GM19467 (cell line): ENCODE results near the gene EPHA3.
"Not testable (repeated sequence)": the region's sequence is repeated elsewhere in the genome, so short reads cannot be mapped to it uniquely, and the experiment has no call there.

ENCODE experiments used
- ATAC-seq: cut with Tn5 transposase; IDR thresholded peaks from one replicate; pipeline ENCODE4 v1.9.1; 2021; ENCODE audit warnings: mild to moderate bottlenecking, moderate library complexity; ENCODE audit not compliant: unreplicated experiment

The EPHA3 gene

DNA sequence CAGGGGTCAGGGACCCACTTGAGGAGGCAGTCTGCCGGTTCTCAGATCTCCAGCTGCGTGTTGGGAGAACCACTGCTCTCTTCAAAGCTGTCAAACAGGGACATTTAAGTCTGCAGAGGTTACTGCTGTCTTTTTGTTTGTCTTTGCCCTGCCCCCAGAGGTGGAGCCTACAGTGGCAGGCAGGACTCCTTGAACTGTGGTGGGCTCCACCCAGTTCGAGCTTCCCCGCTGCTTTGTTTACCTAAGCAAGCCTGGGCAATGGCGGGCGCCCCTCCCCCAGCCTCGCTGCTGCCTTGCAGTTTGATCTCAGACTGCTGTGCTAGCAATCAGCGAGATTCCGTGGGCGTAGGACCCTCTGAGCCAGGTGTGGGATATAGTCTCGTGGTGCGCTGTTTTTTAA, 243.5 kb downstream of the EPHA3 start:
- ATAC-seq, result not testable (repeated sequence)

DNA sequence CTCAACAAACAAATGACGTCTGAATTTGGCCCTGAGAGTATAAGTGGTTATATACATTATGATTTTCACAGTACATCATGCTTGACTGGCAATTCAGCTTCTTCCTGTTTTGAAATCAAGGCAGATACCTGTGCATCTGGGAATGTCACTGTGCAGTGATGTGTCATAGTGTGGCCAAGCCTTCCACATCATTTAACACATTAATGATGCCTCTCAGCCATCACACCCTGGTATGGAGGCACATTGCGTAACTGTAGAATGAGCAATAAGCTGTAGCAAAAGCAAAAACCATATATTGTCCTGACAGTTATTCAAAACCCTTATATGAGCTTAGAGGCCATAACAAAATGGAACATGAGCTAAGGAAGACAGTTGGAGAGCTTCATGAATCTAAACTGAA, 246.0 kb downstream of the EPHA3 start:
- no peak for ATAC-seq

DNA sequence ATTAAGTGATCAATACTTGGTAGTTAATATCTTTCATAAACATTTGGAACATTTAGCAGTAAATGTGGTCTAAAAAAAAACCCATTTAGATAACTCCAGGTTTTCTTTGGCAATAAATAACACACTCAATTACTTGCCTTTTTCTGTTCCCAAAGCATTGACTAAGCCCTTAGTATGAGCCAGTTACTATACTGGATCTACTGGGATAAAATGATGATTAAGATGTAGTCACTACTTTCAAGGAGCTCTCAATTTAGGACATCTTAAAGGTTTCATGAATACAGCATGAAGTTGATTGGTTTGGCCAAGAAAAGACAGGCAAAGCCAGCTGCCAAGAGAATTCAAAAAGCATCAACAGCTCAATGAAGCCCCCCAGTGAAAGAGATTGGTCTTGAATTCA, 250.9 kb downstream of the EPHA3 start:
- ATAC-seq, result no peak

GRCh38 chr3:89360156-89360555, 252.7 kb downstream of the EPHA3 start:
- no peak for ATAC-seq

- no peak for ATAC-seq
Measured at GRCh38 chr3:89362496-89362895, 255.1 kb downstream of the EPHA3 start.

DNA sequence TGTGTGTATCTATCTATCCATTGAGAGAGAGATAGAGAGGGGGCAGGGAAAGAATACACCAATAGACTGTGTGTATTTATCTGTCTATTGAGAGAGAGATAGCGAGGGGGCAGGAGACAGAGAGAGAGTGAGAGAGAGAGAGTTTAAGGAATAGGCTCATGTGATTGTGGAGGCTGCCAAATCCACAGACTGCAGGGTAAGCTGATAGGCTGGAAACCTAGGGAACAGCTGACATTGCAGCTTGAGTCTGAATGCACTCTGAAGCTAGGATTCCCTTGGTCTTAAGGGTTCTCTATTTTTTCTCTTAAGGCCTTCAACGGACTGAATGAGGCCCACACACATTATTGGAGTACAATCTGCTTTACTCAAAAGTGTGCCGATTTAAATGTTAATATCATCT, 255.8 kb downstream of the EPHA3 start:
- ATAC-seq, result no peak

GRCh38 chr3:89364314-89364713, 256.9 kb downstream of the EPHA3 start:
- ATAC-seq, result no peak

DNA sequence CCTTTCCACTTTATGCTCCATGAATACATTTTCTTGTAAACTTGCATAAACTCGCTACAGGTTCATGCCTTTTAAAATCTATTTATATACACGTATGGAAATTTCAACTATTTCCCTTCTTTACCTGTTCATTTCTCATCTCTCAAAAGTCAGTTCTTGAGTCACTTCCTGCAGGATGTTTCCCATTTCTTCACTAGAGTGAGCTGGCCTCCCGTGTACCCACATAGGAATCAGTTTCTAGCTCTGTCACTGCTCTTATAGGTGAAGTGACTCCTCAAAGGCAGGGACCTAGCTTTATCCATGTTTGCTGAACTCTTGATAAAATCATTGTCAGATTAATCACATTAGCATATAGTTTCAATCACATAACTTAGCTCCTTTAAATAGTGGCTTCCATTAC, 259.7 kb downstream of the EPHA3 start:
- no peak for ATAC-seq

GRCh38 chr3:89368846-89369245, 261.4 kb downstream of the EPHA3 start:
- no peak for ATAC-seq

- ATAC-seq, result no peak
Measured at GRCh38 chr3:89372456-89372855, 265.0 kb downstream of the EPHA3 start.

GRCh38 chr3:89373434-89373833, 266.0 kb downstream of the EPHA3 start:
- ATAC-seq, result no peak

DNA sequence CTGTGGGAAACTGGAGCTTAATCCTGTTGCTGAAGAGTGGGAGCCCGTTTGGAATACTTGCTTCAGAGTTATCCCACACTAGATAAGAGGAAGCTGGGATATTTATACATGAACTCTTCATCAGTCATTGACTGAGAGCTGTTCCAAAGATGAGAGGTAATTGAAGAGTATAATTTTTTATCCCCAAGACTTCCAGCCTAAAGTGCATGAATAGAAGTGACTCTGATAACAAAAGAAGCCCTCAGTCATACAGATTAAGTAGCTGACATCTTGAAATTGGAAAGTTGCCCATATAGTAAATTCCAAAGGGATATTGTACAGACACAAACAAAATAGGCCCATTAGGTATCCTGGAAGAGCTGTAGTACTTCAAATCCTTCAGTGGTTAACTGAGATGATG, 268.0 kb downstream of the EPHA3 start:
- ATAC-seq, result no peak

- no peak for ATAC-seq
Measured at GRCh38 chr3:89380016-89380415, 272.6 kb downstream of the EPHA3 start.

DNA sequence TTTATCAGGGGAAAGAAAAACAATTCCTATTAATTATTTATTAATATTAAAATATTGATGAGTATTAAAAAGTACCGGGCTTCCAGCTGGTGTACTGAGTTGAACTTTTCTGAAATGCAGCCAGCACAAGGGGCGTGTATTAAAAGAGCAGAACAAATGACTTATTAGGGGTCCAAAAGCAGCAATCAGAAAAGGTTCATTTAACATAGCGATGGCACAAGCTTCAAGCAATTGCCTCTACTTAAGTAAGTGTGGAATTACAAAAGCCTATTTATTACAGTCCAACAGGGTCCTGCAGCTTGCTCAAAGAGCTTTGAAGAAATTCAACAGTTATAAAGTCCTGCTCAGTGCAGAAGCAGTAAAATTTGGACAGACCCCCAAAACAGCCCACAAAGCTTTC, 285.6 kb downstream of the EPHA3 start:
- ATAC-seq, result no peak

- no peak for ATAC-seq
Measured at GRCh38 chr3:89395456-89395855, 288.0 kb downstream of the EPHA3 start.

GRCh38 chr3:89395996-89396395, 288.6 kb downstream of the EPHA3 start:
- no peak for ATAC-seq

GRCh38 chr3:89402051-89402450, 294.6 kb downstream of the EPHA3 start:
- no peak for ATAC-seq

- ATAC-seq, result no peak
Measured at GRCh38 chr3:89405176-89405575, 297.8 kb downstream of the EPHA3 start.

GRCh38 chr3:89405593-89405992, 298.2 kb downstream of the EPHA3 start:
- no peak for ATAC-seq

DNA sequence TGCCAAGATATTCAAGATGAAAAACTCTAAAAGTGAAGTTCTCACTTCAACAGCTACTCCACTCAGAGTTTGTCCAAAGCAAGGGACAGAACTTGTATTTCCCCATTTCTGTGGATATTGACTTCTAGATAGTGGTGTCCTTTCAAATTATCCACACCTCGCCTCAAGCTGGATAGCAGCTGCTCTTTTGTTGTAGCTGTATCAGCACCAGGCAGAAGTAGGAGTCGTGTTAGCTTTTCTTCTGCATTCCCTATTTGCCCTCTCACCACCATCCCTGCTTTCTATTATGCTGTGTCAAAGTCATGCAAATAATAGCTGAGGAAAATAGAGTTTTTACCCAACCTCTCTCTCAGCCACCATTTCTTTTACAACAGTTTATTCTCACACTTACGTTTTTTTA, 303.8 kb downstream of the EPHA3 start:
- ATAC-seq, result no peak

- ATAC-seq, result no peak
Measured at GRCh38 chr3:89414270-89414669, 306.8 kb downstream of the EPHA3 start.

DNA sequence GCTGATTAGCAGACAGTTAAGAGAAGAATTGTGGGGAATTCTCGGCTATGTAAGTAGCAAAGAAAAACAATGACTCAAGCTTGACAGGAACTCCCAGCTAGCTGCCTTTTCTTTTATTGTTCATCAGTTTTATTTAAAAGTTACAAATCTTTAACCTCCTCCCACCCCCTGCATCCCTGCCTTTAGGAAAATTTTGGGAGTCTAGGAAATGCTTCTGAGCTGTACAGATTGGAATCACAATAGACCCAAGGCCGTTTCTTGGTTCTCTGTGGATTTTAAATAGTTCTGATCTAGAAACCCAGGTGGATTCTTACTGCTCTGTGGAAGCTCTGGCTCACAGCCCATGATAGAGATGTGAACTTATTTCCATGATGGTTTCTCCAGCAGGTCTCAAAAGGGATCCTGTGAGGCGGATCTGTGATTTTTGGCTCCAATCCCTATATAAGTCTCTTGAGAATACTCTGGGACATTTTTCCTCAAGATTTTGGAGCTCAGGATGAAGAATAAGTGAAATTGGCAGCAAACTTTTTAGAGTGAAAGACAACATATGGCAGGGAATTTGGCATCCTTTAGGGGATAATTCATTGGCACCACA, 312.3 kb downstream of the EPHA3 start:
- no peak for ATAC-seq

- ATAC-seq, result no peak
Measured at GRCh38 chr3:89426060-89426459, 318.6 kb downstream of the EPHA3 start.
